GM19099 (cell line): ENCODE measurements around the gene IGSF5.

Experiments
- POLR2A ChIP-seq: IDR thresholded peaks from 3 replicates; pipeline ENCODE4 v1.6.1; 2011; ENCODE audit warnings: low read depth; ENCODE audit not compliant: insufficient read length; ENCODE audit errors: extremely low read depth

IGSF5 gene

GRCh38 chr21:39796466-39796865 lies 51.5 kb downstream of the IGSF5 start:
- no peak for TF ChIP-seq POLR2A

- no peak for TF ChIP-seq POLR2A
Observed at GRCh38 chr21:39799178-39799577, 54.2 kb downstream of the IGSF5 start.

- TF ChIP-seq POLR2A = no peak
Observed at GRCh38 chr21:39800311-39800710, 55.3 kb downstream of the IGSF5 start.

GRCh38 chr21:39802217-39802616 lies 57.2 kb downstream of the IGSF5 start:
- TF ChIP-seq POLR2A = no peak

DNA sequence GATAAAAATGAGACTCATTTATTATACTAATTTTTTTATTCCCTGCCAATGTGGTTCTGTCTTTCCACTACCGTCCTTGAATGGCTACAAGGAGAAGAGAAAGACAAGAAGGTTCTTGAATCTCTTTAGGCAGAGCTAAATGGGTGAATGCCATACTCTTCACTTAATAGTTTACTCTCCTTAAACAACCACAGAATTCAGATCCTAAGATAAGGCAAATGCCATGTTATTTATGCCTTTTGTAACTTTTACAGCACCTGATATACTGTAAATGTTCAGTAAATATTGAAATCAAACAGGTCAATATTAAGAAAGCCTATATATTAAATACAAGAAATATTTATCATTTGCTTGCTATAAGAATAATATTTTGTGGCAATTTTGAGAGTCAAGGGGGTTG lies 58.4 kb downstream of the IGSF5 start:
- no peak for TF ChIP-seq POLR2A

DNA sequence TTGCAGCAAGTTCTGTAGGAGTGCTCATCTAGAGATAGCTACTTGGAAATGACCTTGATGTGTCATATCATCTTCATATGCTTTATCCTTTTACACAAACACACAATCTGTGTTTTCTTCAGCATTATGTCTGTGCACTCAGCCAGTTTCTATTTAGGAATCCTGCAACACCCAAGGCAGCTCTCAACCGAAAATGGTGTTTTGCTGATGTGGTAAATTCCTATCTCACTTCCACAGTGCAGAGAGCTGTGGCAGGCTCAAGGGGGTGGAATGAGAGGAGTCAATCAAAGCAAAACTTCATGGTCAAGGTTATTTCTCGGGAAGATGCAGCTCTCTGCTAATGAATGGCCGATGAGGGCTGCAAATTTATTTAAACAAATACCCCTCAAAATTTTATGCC lies 59.3 kb downstream of the IGSF5 start:
- no peak for TF ChIP-seq POLR2A

DNA sequence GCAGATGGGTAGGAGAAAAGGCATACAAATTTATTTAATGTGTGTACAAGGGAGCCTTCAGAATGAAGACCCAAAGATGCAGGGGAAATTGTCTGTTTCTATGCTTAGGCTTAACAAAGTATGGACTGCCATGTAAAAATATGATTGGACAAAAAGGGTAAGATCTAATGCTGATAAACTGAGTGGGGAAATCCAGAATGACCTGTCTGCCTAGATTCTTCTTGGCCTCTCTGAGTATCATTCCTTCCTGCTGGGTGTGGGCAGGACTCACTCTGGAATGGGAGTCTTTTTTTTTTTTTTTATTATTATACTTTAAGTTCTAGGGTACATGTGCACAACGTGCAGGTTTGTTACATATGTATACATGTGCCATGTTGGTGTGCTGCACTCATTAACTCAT lies 61.0 kb downstream of the IGSF5 start:
- no peak for TF ChIP-seq POLR2A

- no peak for TF ChIP-seq POLR2A
Observed at GRCh38 chr21:39807738-39808137, 62.8 kb downstream of the IGSF5 start.

DNA sequence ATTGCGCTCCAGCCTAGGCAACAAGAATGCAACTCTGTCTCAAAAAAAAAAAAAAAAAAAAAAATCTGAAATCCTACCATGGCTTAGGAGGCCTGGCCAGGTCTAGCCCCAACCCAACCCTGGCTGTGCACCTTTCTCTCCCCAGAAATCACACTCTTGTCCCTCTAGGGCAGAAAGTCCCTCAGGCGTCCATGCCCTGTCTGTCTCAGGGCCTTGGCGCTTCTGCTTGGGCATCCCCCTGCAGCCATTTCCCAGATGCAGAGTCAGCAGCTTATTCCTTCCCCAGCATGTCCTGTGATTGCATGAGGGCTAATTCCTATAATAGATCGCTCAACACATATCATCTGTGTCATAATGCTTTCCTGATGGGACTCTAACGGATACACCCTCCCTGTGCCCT lies 65.0 kb downstream of the IGSF5 start:
- TF ChIP-seq POLR2A = no peak

DNA sequence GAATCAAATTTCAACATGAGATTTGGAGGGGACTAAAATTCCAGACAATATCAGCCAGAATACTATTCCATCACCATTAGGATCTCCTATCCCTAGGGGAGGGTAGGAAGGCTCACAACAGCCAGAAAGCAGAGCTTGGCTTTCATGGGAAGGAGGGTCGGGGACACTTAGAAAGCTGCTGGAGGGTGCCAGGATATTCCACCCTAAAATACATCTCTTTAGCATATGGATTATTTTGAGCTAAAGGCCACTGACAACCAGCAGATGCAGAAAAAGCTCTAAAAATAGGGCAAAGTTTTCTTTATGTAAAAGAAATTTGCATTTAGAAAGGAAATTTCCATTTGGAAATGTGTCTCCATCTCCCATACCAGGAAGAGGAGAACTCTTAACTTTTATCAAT lies 68.0 kb downstream of the IGSF5 start:
- no peak for TF ChIP-seq POLR2A

DNA sequence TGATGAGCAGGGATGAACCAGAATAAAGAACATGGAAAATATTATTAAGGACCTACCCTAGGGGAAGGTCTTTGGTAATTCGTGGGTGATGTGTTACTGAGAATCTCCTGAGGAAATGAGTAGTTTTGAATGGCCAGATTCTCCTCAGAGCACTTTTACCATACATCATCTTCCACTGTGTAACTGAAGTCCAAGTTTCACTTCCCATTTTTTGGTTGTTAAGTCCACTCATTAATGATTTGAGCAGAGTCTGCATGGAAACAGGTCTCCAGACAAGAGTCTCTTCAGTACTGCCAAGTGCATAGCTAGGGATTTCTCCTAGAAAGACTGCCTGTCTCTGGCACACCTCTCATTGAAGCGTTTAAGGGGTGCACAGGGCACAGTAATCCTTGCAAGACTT lies 73.6 kb downstream of the IGSF5 start:
- no peak for TF ChIP-seq POLR2A

- no peak for TF ChIP-seq POLR2A
Observed at GRCh38 chr21:39822042-39822441, 77.1 kb downstream of the IGSF5 start.

- no peak for TF ChIP-seq POLR2A
Observed at GRCh38 chr21:39825250-39825649, 80.3 kb downstream of the IGSF5 start.

GRCh38 chr21:39834543-39834942 lies 89.6 kb downstream of the IGSF5 start:
- no peak for TF ChIP-seq POLR2A

GRCh38 chr21:39837861-39838359 lies 92.9 kb downstream of the IGSF5 start:
- no peak for TF ChIP-seq POLR2A

- TF ChIP-seq POLR2A = no peak
Observed at GRCh38 chr21:39840373-39841097, 95.6 kb downstream of the IGSF5 start.
